HG02973 (cell line): Measurements from ENCODE around the gene ADGRB3.
"Not testable (repeated sequence)": the region's sequence is repeated elsewhere in the genome, so short reads cannot be mapped to it uniquely, and the experiment has no call there.

Experiments used
- ATAC-seq: cut with Tn5 transposase; IDR thresholded peaks from one replicate; pipeline ENCODE4 v1.9.1; 2021; ENCODE audit warnings: moderate library complexity; ENCODE audit not compliant: unreplicated experiment

ADGRB3 gene

GRCh38 chr6:68642977-68643376, 7.9 kb downstream of the ADGRB3 start:
- no peak for ATAC-seq

DNA sequence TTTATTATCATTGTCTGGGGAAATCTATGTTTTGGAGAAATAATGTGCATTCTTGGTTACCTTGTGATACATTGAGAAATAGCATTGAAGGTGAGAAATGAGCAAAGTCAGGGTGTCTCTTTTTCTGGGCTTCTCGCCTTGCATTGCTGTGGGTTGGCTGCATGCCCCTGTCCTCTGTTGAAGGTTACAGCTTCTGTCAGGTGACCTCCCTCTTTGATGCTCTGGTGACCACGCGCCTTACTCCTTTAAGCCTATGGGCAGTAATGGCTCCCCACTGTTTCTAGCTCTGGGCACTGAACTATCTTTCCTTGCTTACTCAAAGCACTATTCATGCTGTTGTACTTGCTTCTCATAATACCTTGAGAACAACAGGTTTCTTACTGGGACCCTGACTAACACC, 14.6 kb downstream of the ADGRB3 start:
- no peak for ATAC-seq

DNA sequence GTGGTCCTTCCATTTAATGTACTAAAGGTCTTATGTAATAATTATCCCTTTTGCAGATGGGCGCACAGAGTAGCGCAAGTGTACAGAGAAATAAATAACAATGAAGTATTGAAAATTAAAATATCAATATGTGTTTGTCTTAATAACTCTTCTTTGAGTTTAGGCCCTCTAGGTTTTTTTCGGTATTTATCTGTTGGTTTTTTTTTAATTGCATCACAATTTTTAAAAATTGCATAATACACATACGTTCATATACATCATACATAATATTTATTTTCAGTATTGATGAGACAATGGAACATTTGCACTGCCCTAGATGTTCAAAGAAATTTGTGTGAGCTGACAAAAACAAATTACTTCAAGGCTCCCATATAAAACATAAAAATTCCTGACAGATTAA, 15.1 kb downstream of the ADGRB3 start:
- no peak for ATAC-seq

- ATAC-seq, result no peak
Measured at GRCh38 chr6:68651011-68651985, 16.2 kb downstream of the ADGRB3 start.

GRCh38 chr6:68652117-68652536, 17.0 kb downstream of the ADGRB3 start:
- ATAC-seq, result no peak

GRCh38 chr6:68653074-68653705, 18.1 kb downstream of the ADGRB3 start:
- no peak for ATAC-seq

DNA sequence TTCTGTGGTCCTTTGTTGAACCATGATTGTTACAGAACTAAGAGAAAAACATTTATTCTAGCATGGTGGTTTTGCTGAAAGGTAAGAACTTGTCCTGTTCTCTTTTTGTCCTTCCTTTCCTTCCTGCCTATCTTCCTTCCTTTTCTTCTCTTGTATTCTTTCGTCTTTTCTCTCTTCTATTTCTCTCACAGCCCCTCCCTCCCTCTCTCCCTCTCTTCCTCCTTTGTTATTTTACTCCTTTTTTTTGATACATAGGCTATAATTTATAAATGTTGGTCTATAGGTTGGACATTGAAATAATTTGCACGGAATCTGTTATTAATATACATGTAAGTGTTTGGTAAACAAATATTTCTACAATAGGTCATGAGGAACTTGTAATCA, 18.6 kb downstream of the ADGRB3 start:
- ATAC-seq, result no peak

DNA sequence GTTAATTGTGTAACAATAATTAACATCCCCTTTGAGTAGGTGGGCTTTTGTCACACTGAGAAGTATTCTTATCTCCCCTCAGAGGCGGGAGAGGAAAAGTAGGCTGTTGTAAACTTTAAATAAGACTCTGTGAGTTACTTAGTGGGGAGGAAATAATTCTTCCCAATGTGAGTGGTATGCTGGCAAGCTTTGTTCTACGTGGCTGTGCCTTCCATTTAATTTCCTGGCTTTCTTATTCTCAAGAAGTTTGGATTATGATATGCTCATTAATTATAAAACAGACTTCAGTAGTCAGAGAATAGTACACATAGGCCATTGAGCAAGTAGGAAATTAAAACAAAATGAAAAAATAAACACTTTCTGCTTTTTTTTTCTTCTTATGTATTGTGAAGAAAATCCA, 19.1 kb downstream of the ADGRB3 start:
- no peak for ATAC-seq

- no peak for ATAC-seq
Measured at GRCh38 chr6:68655028-68655427, 19.9 kb downstream of the ADGRB3 start.

GRCh38 chr6:68657374-68658139, 22.5 kb downstream of the ADGRB3 start:
- no peak for ATAC-seq

DNA sequence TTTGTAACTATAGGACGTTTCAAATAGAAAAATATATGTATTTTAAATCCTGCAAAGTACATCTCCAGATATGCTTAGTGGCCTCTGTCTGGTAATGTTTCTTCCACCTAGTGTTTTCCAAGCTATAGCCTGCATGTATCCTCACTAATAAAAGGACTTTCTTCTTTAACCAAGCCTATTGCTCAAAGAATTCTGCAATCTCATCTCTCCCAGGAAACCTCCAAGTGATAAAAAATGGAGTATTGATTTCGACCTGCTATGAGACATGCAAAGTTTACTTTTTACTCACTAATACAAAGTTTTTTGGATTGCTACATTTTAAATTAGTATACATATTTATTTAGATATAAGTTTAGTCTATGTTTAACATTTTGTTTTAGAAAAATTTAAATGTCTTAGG, 23.3 kb downstream of the ADGRB3 start:
- ATAC-seq, result no peak

DNA sequence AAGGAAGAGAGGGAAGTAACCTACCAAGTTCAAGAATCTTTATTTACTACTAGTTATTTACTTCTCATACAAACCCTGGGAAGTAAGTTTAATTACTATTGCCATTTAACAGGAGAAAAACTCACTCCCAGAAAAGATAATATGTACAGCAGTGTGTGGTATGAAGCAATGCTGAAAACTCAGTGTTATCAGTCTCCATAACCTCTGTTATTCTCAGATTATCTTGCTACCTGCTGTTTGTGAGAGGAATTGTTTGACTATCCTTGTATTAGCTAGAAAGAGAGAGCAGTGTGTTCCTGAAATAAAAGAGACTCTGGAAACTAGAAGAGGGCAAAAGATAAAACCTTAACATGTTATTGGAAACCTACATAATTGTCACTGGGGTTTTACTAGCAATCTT, 38.2 kb downstream of the ADGRB3 start:
- no peak for ATAC-seq

GRCh38 chr6:68675548-68675947, 40.5 kb downstream of the ADGRB3 start:
- no peak for ATAC-seq

DNA sequence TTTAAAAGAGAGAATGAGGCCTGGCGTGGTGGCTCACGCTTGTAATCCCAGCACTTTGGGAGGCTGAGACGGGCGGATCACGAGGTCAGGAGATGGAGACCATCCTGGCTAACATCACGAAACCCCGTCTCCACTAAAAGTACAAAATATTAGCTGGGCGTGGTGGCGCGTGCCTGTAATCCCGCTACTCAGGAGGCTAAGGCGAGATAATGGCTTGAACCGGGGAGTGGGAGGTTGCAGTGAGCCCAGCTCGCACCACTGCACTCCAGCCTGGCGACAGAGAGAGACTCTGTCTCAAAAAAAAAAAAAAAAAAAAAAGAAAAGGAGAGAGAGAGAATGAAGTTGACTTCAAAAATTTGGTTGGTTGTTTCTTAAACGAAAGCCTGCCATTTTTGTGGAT, 41.0 kb downstream of the ADGRB3 start:
- not testable (repeated sequence) for ATAC-seq

DNA sequence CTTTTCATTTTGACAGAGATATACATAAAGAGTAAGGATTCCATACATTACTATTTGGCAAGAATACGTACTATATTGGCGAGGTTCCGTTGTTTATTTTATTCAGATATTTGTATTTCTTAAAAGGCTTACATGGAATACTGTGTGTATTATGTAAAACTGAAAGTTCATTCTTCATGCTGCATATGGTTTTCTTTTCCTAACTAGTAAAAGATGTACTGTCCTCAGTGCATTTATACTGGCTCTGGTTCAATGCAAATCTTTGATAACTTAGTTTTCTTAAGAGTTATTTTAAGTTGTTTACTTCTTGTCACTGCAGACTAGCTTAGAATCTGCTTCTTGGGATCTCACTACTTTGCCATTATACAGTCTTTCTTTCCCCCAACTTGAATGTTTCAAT, 42.0 kb downstream of the ADGRB3 start:
- no peak for ATAC-seq

- ATAC-seq, result no peak
Measured at GRCh38 chr6:68679399-68679798, 44.3 kb downstream of the ADGRB3 start.

DNA sequence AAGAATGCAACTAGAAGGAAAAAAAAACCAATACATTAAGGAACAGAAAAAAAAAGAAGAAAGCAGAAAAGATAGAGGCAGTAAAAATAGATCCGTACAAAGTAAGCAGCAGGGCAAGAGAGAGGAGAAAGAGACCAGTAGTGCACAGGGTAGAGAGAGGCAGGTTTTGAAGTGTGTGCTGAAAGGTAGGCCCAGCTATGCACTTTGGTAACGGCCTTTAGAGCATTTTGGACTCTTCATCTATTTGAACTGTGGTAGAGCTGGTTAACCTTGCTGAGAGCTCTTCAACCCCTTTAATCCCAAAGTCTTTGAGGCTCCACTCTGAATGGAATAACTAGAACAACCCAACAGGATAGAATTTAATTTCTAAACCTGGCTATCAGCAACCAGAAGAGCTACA, 45.2 kb downstream of the ADGRB3 start:
- no peak for ATAC-seq

DNA sequence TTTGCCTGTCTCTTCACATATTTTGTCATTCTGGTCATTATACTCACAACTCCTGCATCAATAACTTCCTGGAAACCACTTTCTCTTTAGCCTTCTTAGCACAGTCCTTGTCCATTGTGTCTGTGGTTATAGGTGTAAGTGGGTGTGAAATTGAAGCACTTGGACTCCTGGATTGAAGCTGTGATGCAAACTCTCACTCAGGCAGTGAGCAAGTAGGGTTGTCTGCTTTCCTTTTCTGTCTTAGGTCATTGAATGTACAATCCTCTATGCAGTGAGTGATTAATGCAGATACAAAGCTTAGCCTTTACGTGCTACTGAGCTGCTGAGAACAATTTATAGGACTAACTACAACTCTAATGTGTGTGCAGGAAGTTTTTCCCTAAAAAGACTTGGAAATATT, 54.8 kb downstream of the ADGRB3 start:
- no peak for ATAC-seq

GRCh38 chr6:68691120-68691519, 56.0 kb downstream of the ADGRB3 start:
- ATAC-seq, result no peak

DNA sequence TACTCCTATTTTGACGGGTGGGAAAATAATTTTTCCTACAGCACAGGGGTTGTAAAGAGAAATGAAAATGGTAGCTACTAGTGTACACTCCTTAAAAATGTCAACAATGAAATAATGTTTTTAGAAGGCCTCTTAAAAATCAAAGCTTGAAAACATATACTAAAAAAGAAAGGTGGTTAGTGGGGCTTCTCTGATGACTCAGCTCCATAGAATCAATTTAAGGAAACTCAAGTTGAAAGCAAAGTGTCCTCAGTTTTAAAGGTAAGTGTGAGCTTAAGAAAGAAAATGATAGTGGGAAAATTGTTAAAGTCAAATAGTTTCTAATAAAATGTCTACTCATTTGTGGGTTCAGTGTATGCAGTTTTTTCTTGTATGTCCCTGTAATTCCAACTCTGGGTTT, 58.2 kb downstream of the ADGRB3 start:
- ATAC-seq, result no peak

DNA sequence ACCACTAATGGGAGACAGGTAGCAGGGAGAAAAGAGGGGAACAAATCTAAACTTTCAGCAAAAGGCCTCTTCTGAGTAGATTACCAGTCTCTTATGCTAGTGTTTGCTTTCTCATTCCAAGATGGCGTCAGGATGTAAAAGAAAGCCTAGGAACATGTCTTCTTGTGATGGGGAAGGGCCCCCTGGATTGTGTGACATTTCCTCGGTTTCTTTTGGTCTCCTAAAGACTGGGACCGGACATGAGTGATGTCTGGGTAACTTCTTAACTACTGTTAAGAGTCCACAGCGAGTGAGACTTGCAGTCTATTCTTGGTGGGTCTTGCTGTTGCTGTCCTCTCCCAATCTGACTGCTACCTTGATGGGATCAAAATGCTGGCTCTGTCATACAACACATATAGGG, 60.3 kb downstream of the ADGRB3 start:
- ATAC-seq, result no peak

DNA sequence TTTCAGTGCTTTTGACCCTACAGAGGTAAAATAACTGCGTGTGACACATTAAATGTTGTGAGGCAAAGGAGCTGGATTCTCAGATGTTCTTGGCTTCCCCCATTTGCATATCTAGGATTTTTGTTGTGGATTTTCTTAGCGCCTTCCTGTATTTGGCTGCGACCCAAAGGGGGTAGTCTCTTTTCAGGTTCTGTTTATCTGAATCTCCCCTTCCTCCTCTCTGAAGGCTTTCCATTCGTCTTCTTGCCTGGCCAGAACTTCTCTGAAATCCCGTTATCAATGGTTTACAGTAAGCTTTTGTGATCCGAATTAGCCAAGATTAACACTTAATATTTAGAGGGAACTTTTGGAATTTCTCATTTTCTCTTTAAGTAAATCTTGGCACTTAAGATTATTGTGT, 60.8 kb downstream of the ADGRB3 start:
- ATAC-seq, result no peak
